K562 (cell line): Measurements from ENCODE around the gene WTAP. TPM values are rescaled to one million over a fixed set of nuclear protein-coding genes. Genes with fewer than 3 reads are reported as not detected.

ENCODE experiments used
- ATAC-seq: fragments of 200-7000 bp; cut with Tn5 transposase; 3 replicates; pipeline ENCODE4 v1.9.1; 2020; ENCODE audit warnings: moderate library complexity
- BruUV-seq: library from RNA; stranded (reverse); fragments of 400-500 nt; replicated peaks from 2 replicates; lab custom pipeline; 2021; lab: Mats Ljungman, UMichigan
- CTCF ChIA-PET: fragments of 300-600 bp; formaldehyde crosslinking; extraction: SDS; loops from one replicate; lab custom pipeline; 2021; ENCODE audit warnings: low intra/inter-chr PET ratio; lab: Yijun Ruan, JAX
- POLR2A ChIA-PET: fragments of 300-600, 350-650 bp; sonication (Branson Sonifier 250); formaldehyde crosslinking; extraction: SDS; loops from one replicate; lab custom pipeline; 2021; ENCODE audit warnings: antibody characterized with exemption, inconsistent platforms; lab: Yijun Ruan, JAX
- DNase-seq, 4 experiments: peaks; one replicate each; pipeline versions ENCODE4 v3.0.0 to v3.0.0-alpha.2; 2011 to 2018; ENCODE audit warnings: low spot score in 3 of 4, mixed read lengths in 3 of 4; ENCODE audit errors: extremely low read depth in 1 of 4
- FAIRE-seq: peaks from 2 replicates; lab custom pipeline; 2011; peaks lifted over from hg19 to GRCh38; lab: Jason Lieb, UNC
- H2AFZ ChIP-seq: 2 replicates; pipeline ENCODE4 v1.6.0; 2011; ENCODE audit warnings: low read depth, low read length, control low read depth, inconsistent platforms
- H3K27ac ChIP-seq: fragments of 200-600 bp; 3 replicates; pipeline ENCODE4 v1.8.0; 2011; ENCODE audit warnings: low read depth, mild to moderate bottlenecking, control low read depth, inconsistent platforms, low read length, moderate library complexity, mixed read lengths; ENCODE audit errors: extremely low read depth
- H3K27me3 ChIP-seq, 2 experiments: fragments of 300-600 bp in 1 of 2; 2 replicates in 1 of 2; 3 replicates in 1 of 2; pipeline versions ENCODE4 v1.6.0 to v1.8.0; 2011; ENCODE audit warnings: inconsistent platforms in 2 of 2, low read length in 2 of 2, mild to moderate bottlenecking in 1 of 2, mixed read lengths in 1 of 2, moderate library complexity in 1 of 2; ENCODE audit not compliant: control insufficient read depth in 2 of 2, insufficient read depth in 2 of 2
- H3K36me3 ChIP-seq: fragments of 300-600 bp; 3 replicates; pipeline ENCODE4 v1.8.0; 2011; ENCODE audit warnings: mild to moderate bottlenecking, low read length, inconsistent platforms; ENCODE audit not compliant: control insufficient read depth, insufficient read depth
- H3K4me1 ChIP-seq, 2 experiments: fragments of 200-600 bp in 1 of 2; replicated peaks in 1 of 2; 2 replicates in 1 of 2; 3 replicates in 1 of 2; pipeline versions ENCODE4 v1.5.1 to v1.8.0; 2011; ENCODE audit warnings: inconsistent platforms in 2 of 2, low read length in 2 of 2, mild to moderate bottlenecking in 1 of 2, mixed read lengths in 1 of 2, moderate library complexity in 1 of 2; ENCODE audit not compliant: control insufficient read depth in 2 of 2, insufficient read depth in 2 of 2
- H3K4me2 ChIP-seq: 2 replicates; pipeline ENCODE4 v1.6.1; 2011; ENCODE audit warnings: low read length, control low read depth, inconsistent platforms, mixed read lengths; ENCODE audit not compliant: insufficient read depth
- H3K4me3 ChIP-seq: fragments of 200-600 bp; sonication (generic), shearing (Covaris generic); 2 replicates; pipeline ENCODE4 v1.5.1; 2016; ENCODE audit warnings: control low read depth, inconsistent platforms
- H3K79me2 ChIP-seq: fragments of 200-600 bp; 3 replicates; pipeline ENCODE4 v1.8.0; 2011; ENCODE audit warnings: low read length, inconsistent platforms; ENCODE audit not compliant: control insufficient read depth, insufficient read depth
- H3K9ac ChIP-seq, 2 experiments: 2 replicates each; pipeline versions ENCODE4 v1.6.0 to v1.6.1; 2011; ENCODE audit warnings: low read depth in 2 of 2, low read length in 2 of 2, control low read depth in 1 of 2, inconsistent platforms in 1 of 2, mild to moderate bottlenecking in 1 of 2, mixed read lengths in 1 of 2; ENCODE audit not compliant: insufficient read depth in 1 of 2
- H3K9me1 ChIP-seq: one replicate; pipeline ENCODE4 v1.6.0; 2011; ENCODE audit warnings: inconsistent platforms, mild to moderate bottlenecking, low read length, moderate library complexity; ENCODE audit not compliant: control insufficient read depth, insufficient read depth
- H3K9me3 ChIP-seq: replicated peaks from 2 replicates; pipeline ENCODE4 v1.5.1; 2011; ENCODE audit warnings: low read depth, low read length, inconsistent platforms; ENCODE audit not compliant: control insufficient read depth, insufficient read depth
- H4K20me1 ChIP-seq: replicated peaks from 2 replicates; pipeline ENCODE4 v1.6.1; 2011; ENCODE audit warnings: low read length, inconsistent platforms, mixed read lengths; ENCODE audit not compliant: control insufficient read depth, insufficient read depth
- FOXP4 ChIP-seq: sonication (generic); formaldehyde crosslinking; IDR thresholded peaks from 2 replicates; pipeline ENCODE4 v1.8.0; 2022; ENCODE audit warnings: mild to moderate bottlenecking, missing genetic modification reagents, borderline replicate concordance
- HDAC3 ChIP-seq: fragments of 450-650 bp; IDR thresholded peaks from 2 replicates; pipeline ENCODE4 v1.6.1; 2018; ENCODE audit warnings: borderline replicate concordance, mild to moderate bottlenecking, moderate library complexity; ENCODE audit not compliant: partially characterized antibody
- HLTF ChIP-seq: fragments of 450-650 bp; IDR thresholded peaks from 2 replicates; pipeline ENCODE4 v1.6.1; 2016
- HMG20B ChIP-seq: fragments of 250-450 bp; sonication (Bioruptor Pico); IDR thresholded peaks from 2 replicates; pipeline ENCODE4 v1.5.0; 2021; ENCODE audit warnings: mild to moderate bottlenecking
- OTX1 ChIP-seq: fragments of 450-650 bp; formaldehyde crosslinking; IDR thresholded peaks from 2 replicates; pipeline ENCODE4 v1.4.0; 2022; ENCODE audit warnings: mild to moderate bottlenecking
- PREB ChIP-seq: sonication (generic); formaldehyde crosslinking; IDR thresholded peaks from 2 replicates; pipeline ENCODE4 v1.8.1; 2023; ENCODE audit warnings: mild to moderate bottlenecking, missing genetic modification reagents
- PTTG1 ChIP-seq: fragments of 450-650 bp; IDR thresholded peaks from 2 replicates; pipeline ENCODE4 v1.6.1; 2016; ENCODE audit warnings: low read depth, mild to moderate bottlenecking, missing genetic modification characterization, missing compliant biosample characterization
- TCFL5 ChIP-seq: fragments of 250-450 bp; sonication (Bioruptor Pico); conservative IDR thresholded peaks from 2 replicates; pipeline ENCODE4 v1.6.1; 2021; ENCODE audit warnings: mild to moderate bottlenecking, moderate library complexity, matching md5 sums
- XRCC3 ChIP-seq: fragments of 450-650 bp; IDR thresholded peaks from 2 replicates; pipeline ENCODE4 v1.6.1; 2017; ENCODE audit warnings: mild to moderate bottlenecking, moderate library complexity
- ZFP36 ChIP-seq: fragments of 150-350 bp; IDR thresholded peaks from 2 replicates; pipeline ENCODE4 v1.6.1; 2018; ENCODE audit warnings: low read length, low read depth; ENCODE audit not compliant: partially characterized antibody
- ZNF143 ChIP-seq: sonication (generic); formaldehyde crosslinking; IDR thresholded peaks from 2 replicates; pipeline ENCODE4 v1.9.0; 2022; ENCODE audit warnings: mild to moderate bottlenecking, missing genetic modification reagents
- ZNF449 ChIP-seq: fragments of 250-450 bp; sonication (Bioruptor Pico); IDR thresholded peaks from 2 replicates; pipeline ENCODE4 v1.8.0; 2022; ENCODE audit warnings: moderate library complexity, mild to moderate bottlenecking, inconsistent platforms
- ZNF764 ChIP-seq: fragments of 250-450 bp; sonication (Bioruptor Pico); IDR thresholded peaks from 2 replicates; pipeline ENCODE4 v1.4.0; 2020; ENCODE audit warnings: low read depth, mild to moderate bottlenecking, moderate library complexity
- WGBS: fragments of 100-300 bp; shearing (Covaris generic); methylation state at CpG from one replicate; pipeline ENCODE4 v1.1.6; 2016; ENCODE audit warnings: low coverage, mixed read lengths; ENCODE audit not compliant: insufficient coverage; ENCODE audit errors: missing lambda C conversion rate; 5-methylcytosine and 5-hydroxymethylcytosine counted together
- in situ Hi-C: fragments of 300-500 bp; cut with MboI; formaldehyde crosslinking; loops from 4 replicates; pipeline ENCODE4 v1.15.0; 2018; ENCODE audit warnings: inconsistent platforms, mixed read lengths
- intact Hi-C: fragments of 100-400 bp; cut with micrococcal nuclease; formaldehyde crosslinking; loops from 2 replicates; pipeline ENCODE4 v1.14.2; 2022
- polyA plus RNA-seq, 8 experiments: library from polyadenylated mRNA; depleted of rRNA in 4 of 8; stranded (reverse) in 5 of 8; unstranded in 3 of 8; fragments of >200 nt; fragmentation: Nextera tagmentation in 2 of 8; fragmentation: Illumina TruSeq in 1 of 8; extraction: Ambion mirVana in 2 of 8; extraction: Trizol in 1 of 8; gene quantifications; 2 replicates each; pipeline versions ENCODE4 v1.2.1 to v1.2.3, GENCODE V29; 2011 to 2014; ENCODE audit warnings: inconsistent platforms in 1 of 8, missing spikeins in 1 of 8
- total RNA-seq, 7 experiments: library from RNA; depleted of rRNA in 6 of 7; stranded (reverse); fragments of >200 nt in 6 of 7; fragmentation: Illumina TruSeq in 2 of 7; extraction: Trizol in 2 of 7; gene quantifications; 2 replicates each; pipeline versions ENCODE4 v1.2.1 to v1.2.3, GENCODE V29; 2011 to 2021; ENCODE audit warnings: low replicate concordance in 1 of 7
- TF ChIP-seq, protein P1 (sequence below): fragments of 450-650 bp; IDR thresholded peaks from 2 replicates; pipeline ENCODE4 v1.6.1; 2016

The WTAP gene
- total and polyA plus RNA-seq, 9 of the 15 experiments (the other 6 are each of a cell fraction or from before 2014, with no cell fraction given): 52.4 to 156 (median 110) TPM

DNA sequence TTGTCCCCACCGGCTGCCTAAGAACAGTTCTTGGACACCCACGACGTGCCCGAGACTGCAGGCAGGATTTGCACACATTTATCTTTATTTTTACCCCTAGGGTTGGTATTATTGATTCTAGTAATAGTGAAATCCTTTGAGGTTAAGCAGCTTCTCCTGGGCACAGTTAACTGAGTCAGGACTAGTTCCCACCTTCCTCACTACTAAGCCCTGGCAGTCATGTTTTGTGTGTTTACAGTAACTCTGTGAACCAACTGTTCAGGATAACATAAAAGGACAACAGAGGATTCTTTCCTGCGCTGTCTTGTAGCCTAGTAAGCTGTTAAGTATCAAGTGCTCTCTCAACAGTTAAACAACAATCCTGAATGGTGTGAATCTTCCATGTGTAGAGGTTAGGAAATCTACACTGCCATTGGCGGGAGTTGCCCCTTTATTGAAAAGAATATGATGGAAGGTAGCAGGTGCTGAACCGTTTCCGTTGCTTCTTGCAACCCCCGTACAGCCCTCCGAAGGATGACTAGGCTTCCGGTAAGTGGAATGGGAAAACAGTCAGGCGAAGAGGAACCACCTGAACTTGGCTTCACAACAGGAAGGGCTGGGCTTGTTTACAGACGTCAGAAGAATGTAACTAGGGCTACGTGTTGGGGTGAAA lies 33.3 kb upstream of the WTAP start (continued):
- TF ChIP-seq PTTG1 (tag) (no peak), ZNF143 (no peak), PREB (CRISPR knock-in tag) (0 out of 2 replicates have a peak, but pooled peaks have one; percentile 75)

DNA sequence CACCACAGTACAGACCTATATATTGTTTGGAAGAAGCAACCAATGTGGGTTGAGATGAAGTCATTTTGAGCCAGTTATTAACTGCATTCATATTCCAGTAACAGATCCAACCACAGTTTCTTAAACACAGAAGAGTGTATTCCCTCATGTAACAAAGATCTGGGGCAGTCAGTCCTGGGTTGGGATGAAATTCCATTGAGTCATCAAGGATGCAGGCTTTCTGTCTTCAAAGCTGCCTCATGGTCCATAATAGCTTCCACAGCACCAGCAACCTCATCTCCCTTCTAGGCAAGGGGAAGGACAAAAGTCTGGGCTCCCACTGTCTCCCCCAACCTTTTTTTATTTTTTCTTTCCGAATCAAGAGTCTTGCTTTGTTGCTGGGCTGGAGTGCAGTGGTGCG lies 31.3 kb upstream of the WTAP start:
- in situ Hi-C loops: no loop called here
- no peaks in the 10 kb centered on the region for H3K9me1 ChIP-seq
- CTCF ChIA-PET: no interaction called here
- TF ChIP-seq HDAC3 (no peak), FOXP4 (CRISPR knock-in tag) (no peak), HLTF (0 out of 2 replicates have a peak, but pooled peaks have one; percentile 30), ZFP36 (no peak), OTX1 (CRISPR knock-in tag) (no peak), XRCC3 (no peak), HMG20B (CRISPR knock-in tag) (no peak), ZNF449 (CRISPR knock-in tag) (no peak), ZNF764 (no peak), TCFL5 (CRISPR knock-in tag) (no peak)
- TF ChIP-seq, protein P1, sequence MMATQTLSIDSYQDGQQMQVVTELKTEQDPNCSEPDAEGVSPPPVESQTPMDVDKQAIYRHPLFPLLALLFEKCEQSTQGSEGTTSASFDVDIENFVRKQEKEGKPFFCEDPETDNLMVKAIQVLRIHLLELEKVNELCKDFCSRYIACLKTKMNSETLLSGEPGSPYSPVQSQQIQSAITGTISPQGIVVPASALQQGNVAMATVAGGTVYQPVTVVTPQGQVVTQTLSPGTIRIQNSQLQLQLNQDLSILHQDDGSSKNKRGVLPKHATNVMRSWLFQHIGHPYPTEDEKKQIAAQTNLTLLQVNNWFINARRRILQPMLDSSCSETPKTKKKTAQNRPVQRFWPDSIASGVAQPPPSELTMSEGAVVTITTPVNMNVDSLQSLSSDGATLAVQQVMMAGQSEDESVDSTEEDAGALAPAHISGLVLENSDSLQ: no peak

More for the DNA sequence above, 31.3 kb upstream of the WTAP start:
- WGBS: 73% methylated on average over 2 of the region's 2 CpGs
- Histone ChIP-seq H3K4me2 (no peak overlapping the region), H3K27ac (no peak overlapping the region), H4K20me1 (peaks cover 9% of the 10 kb centered on the region), H3K4me3 (no peak overlapping the region), H3K79me2 (peaks cover 21% of the 10 kb centered on the region), H3K9me3 (no peaks in the 10 kb centered on the region), H2AFZ (no peak overlapping the region), H3K36me3 (peaks cover 13% of the 10 kb centered on the region), H3K27me3 (no peaks in the 10 kb centered on the region), H3K4me1 (peaks cover 19 to 23% of the 10 kb centered on the region in 2 experiments; a peak in 4 of 5 replicates), H3K9ac (no peak overlapping the region)
- POLR2A ChIA-PET: interaction anchor here (0.5 to 3.4 kb wide), 3 partner anchors 21 to 365 kb away, joined by 3 to 11 read pairs (median 3); partner anchors contain the start of gene WTAP
- no peak for FAIRE-seq
- DNase-seq: no peak
- intact Hi-C loops: no loop called here
- no peak for ATAC-seq
- BruUV-seq: no TSS peak
